Rectal smooth muscle tissue (tissue), 1 donor: ENCODE results near the gene WNT7A.

Experiments
- H3K27ac ChIP-seq: one replicate; pipeline ENCODE4 v1.7.0; 2013; ENCODE audit warnings: low read depth, low read length, inconsistent platforms
- H3K27me3 ChIP-seq: one replicate; pipeline ENCODE4 v1.7.0; 2013; ENCODE audit warnings: low read length; ENCODE audit not compliant: control insufficient read depth, insufficient read depth
- H3K36me3 ChIP-seq: one replicate; pipeline ENCODE4 v1.7.0; 2013; ENCODE audit warnings: low read length; ENCODE audit not compliant: control insufficient read depth, insufficient read depth
- H3K4me1 ChIP-seq: one replicate; pipeline ENCODE4 v1.7.0; 2013; ENCODE audit warnings: low read length; ENCODE audit not compliant: control insufficient read depth, insufficient read depth
- H3K4me3 ChIP-seq: one replicate; pipeline ENCODE4 v1.7.0; 2013; ENCODE audit warnings: low read length
- H3K9ac ChIP-seq: one replicate; pipeline ENCODE4 v1.7.0; 2013; ENCODE audit warnings: low read length

Gene WNT7A

GRCh38 chr3:13772885-13773745 is 106.8 kb downstream of the WNT7A start:
- no peak overlapping the region for H3K9ac ChIP-seq

DNA sequence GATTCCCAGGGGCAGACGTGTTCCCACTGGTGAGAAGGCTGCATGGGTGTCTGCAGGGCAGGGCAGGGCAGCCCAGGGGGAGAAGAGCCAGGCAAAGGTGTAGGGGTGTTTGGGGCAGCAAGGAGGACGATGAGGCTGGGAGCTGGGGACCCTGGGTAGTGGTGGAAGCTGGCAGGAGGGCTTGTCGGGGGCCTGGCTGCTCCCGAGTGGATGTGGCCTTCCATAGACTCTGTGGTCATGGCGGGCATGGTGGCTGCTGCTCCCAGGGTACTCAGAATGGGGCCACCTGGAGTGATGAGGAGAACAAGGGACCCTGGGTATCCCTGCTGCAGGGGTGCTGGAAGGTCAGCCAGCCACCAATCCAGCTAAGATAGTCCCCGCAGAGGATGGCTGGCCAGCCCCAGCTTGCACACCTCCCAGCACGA is 107.5 kb downstream of the WNT7A start:
- no peaks in the 10 kb centered on the region for H3K4me1 ChIP-seq
- no peak overlapping the region for H3K4me3 ChIP-seq
- H3K9ac ChIP-seq, result no peak overlapping the region
- H3K36me3 ChIP-seq, result no peaks in the 10 kb centered on the region
- H3K27ac ChIP-seq, result no peak overlapping the region
- no peaks in the 10 kb centered on the region for H3K27me3 ChIP-seq

More at GRCh38 chr3:13772885-13773745, 106.8 kb downstream of the WNT7A start:
- H3K4me3 ChIP-seq, result no peak overlapping the region
- H3K36me3 ChIP-seq, result no peaks in the 10 kb centered on the region
- no peaks in the 10 kb centered on the region for H3K27me3 ChIP-seq
- H3K27ac ChIP-seq, result no peak overlapping the region
- no peaks in the 10 kb centered on the region for H3K4me1 ChIP-seq

GRCh38 chr3:13771496-13771895 is 108.4 kb downstream of the WNT7A start:
- H3K4me3 ChIP-seq, result no peak overlapping the region
- H3K27ac ChIP-seq, result no peak overlapping the region
- no peak overlapping the region for H3K9ac ChIP-seq
- H3K4me1 ChIP-seq, result no peaks in the 10 kb centered on the region
- no peaks in the 10 kb centered on the region for H3K36me3 ChIP-seq
- no peaks in the 10 kb centered on the region for H3K27me3 ChIP-seq

GRCh38 chr3:13770170-13771169 is 109.4 kb downstream of the WNT7A start:
- H3K4me3 ChIP-seq, result no peak overlapping the region
- no peak overlapping the region for H3K27ac ChIP-seq
- H3K4me1 ChIP-seq, result no peaks in the 10 kb centered on the region
- no peaks in the 10 kb centered on the region for H3K27me3 ChIP-seq
- no peak overlapping the region for H3K9ac ChIP-seq
- no peaks in the 10 kb centered on the region for H3K36me3 ChIP-seq

DNA sequence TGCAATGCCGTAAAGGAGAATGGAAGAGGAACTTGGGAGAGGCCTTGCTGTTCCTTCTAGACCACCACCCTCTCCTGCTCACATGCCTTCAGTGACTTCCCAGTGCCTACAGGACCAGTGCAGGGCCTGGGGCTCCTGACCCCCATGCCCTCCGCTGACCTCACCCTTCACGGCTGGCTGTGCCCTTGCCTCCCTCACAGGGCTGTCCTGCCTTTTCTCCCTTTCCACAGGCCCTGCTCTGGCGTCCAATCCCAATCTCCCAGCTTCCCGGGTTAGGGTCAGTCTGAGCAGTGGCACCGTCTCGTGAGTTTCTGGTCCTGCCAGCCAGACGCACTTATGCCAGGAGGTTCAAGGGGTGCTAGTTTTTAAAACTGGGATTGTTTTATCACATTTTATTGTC is 110.4 kb downstream of the WNT7A start:
- Histone ChIP-seq H3K4me3 (no peak overlapping the region), H3K4me1 (no peaks in the 10 kb centered on the region), H3K27me3 (no peaks in the 10 kb centered on the region), H3K27ac (no peak overlapping the region), H3K9ac (no peak overlapping the region), H3K36me3 (no peaks in the 10 kb centered on the region)

GRCh38 chr3:13768453-13768852 is 111.4 kb downstream of the WNT7A start:
- Histone ChIP-seq H3K36me3 (no peaks in the 10 kb centered on the region), H3K4me3 (no peak overlapping the region), H3K9ac (no peak overlapping the region), H3K4me1 (no peaks in the 10 kb centered on the region), H3K27ac (no peak overlapping the region), H3K27me3 (no peaks in the 10 kb centered on the region)

GRCh38 chr3:13767896-13768295 is 112.0 kb downstream of the WNT7A start:
- H3K4me3 ChIP-seq, result no peak overlapping the region
- H3K9ac ChIP-seq, result no peak overlapping the region
- no peaks in the 10 kb centered on the region for H3K27me3 ChIP-seq
- H3K4me1 ChIP-seq, result no peaks in the 10 kb centered on the region
- no peaks in the 10 kb centered on the region for H3K36me3 ChIP-seq
- H3K27ac ChIP-seq, result no peak overlapping the region

DNA sequence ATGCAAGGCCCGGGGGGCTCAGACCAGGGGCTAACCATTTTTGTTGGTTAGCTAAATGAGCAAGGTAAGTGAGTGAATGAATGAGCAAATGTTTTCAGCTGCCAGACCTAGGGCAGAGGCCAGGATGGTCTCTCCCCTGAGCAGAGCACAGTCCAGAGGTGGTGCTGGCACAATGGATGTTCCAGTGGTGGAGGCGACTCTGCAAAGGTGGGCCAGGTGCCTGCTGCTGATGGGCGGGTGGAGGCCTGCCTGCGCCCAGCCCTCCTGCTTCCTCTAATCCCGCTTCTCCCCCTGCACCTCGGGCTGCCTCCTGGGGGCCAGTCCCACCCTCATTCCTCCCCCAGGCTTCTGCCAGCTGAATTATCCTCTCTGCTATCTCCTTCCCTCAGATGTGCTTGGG is 112.8 kb downstream of the WNT7A start:
- Histone ChIP-seq H3K27ac (no peak overlapping the region), H3K4me3 (no peak overlapping the region), H3K27me3 (no peaks in the 10 kb centered on the region), H3K9ac (no peak overlapping the region), H3K36me3 (no peaks in the 10 kb centered on the region), H3K4me1 (no peaks in the 10 kb centered on the region)
